Loucy (cell line): Measurements from ENCODE around the gene GPR39.

Experiments
- H2AFZ ChIP-seq: fragments of 200-600 bp; sonication (generic); 2 replicates; pipeline ENCODE4 v1.6.0; 2016; ENCODE audit warnings: antibody characterized with exemption, mild to moderate bottlenecking, low read length, moderate library complexity
- H3F3A ChIP-seq: fragments of 200-600 bp; 2 replicates; pipeline ENCODE4 v1.6.0; 2016; ENCODE audit warnings: antibody characterized with exemption, low read depth, mild to moderate bottlenecking
- H3K27me3 ChIP-seq: fragments of 200-600 bp; sonication (generic); 2 replicates; pipeline ENCODE4 v1.6.1; 2014; ENCODE audit warnings: low read length, mild to moderate bottlenecking; ENCODE audit not compliant: insufficient read depth, poor library complexity, severe bottlenecking
- H3K36me3 ChIP-seq: fragments of 200-600 bp; sonication (generic); 2 replicates; pipeline ENCODE4 v1.6.1; 2016; ENCODE audit warnings: low read length; ENCODE audit not compliant: insufficient read depth
- H3K4me1 ChIP-seq: fragments of 200-600 bp; sonication (generic); 2 replicates; pipeline ENCODE4 v1.5.1; 2014; ENCODE audit warnings: low read length, mild to moderate bottlenecking; ENCODE audit not compliant: insufficient read depth, poor library complexity, severe bottlenecking
- H3K4me2 ChIP-seq: fragments of 200-600 bp; sonication (generic); 2 replicates; pipeline ENCODE4 v1.6.0; 2014; ENCODE audit warnings: antibody characterized with exemption, low read length, low read depth, mild to moderate bottlenecking; ENCODE audit not compliant: poor library complexity, severe bottlenecking
- H3K4me3 ChIP-seq: fragments of 200-600 bp; sonication (generic); 2 replicates; pipeline ENCODE4 v1.5.1; 2014; ENCODE audit warnings: low read length, mild to moderate bottlenecking, mixed read lengths; ENCODE audit not compliant: poor library complexity, severe bottlenecking
- H3K79me2 ChIP-seq: fragments of 200-600 bp; sonication (generic); 2 replicates; pipeline ENCODE4 v1.6.1; 2014; ENCODE audit warnings: low read length; ENCODE audit not compliant: insufficient read depth
- H3K9ac ChIP-seq: fragments of 200-600 bp; sonication (generic); 2 replicates; pipeline ENCODE4 v1.6.0; 2014; ENCODE audit warnings: mild to moderate bottlenecking, low read depth, low read length, moderate library complexity; ENCODE audit not compliant: poor library complexity, severe bottlenecking
- H3K9me2 ChIP-seq: fragments of 200-600 bp; sonication (generic); replicated peaks from 2 replicates; pipeline ENCODE4 v1.6.1; 2016; ENCODE audit warnings: low read depth, low read length, mixed read lengths
- H3K9me3 ChIP-seq: fragments of 200-600 bp; sonication (generic); 2 replicates; pipeline ENCODE4 v1.6.1; 2014; ENCODE audit warnings: mild to moderate bottlenecking, antibody characterized with exemption, low read length, low read depth; ENCODE audit not compliant: insufficient read depth
- H4K20me1 ChIP-seq: fragments of 200-600 bp; sonication (generic); 2 replicates; pipeline ENCODE4 v1.6.0; 2014; ENCODE audit warnings: antibody characterized with exemption, low read length, mild to moderate bottlenecking; ENCODE audit not compliant: insufficient read depth, poor library complexity, severe bottlenecking
- CTCF ChIP-seq: fragments of 200-600 bp; sonication (generic); conservative IDR thresholded peaks from 2 replicates; pipeline ENCODE4 v1.5.1; 2014; ENCODE audit warnings: mild to moderate bottlenecking, antibody characterized with exemption, low read length
- EZH2phosphoT487 ChIP-seq: fragments of 200-600 bp; IDR thresholded peaks from 2 replicates; pipeline ENCODE4 v1.6.1; 2018; ENCODE audit warnings: antibody characterized with exemption, mild to moderate bottlenecking, moderate library complexity, borderline replicate concordance

GPR39 gene

GRCh38 chr2:132681766-132682165, 265.2 kb downstream of the GPR39 start:
- no peak for TF ChIP-seq EZH2phosphoT487
- no peak for TF ChIP-seq CTCF

GRCh38 chr2:132690664-132691303, 274.2 kb downstream of the GPR39 start:
- no peaks in the 10 kb centered on the region for H3K4me1 ChIP-seq
- no peak overlapping the region for H2AFZ ChIP-seq
- H3K4me2 ChIP-seq: no peak overlapping the region
- no peaks in the 10 kb centered on the region for H3K9me3 ChIP-seq
- H3F3A ChIP-seq: no peaks in the 10 kb centered on the region
- H3K27me3 ChIP-seq: no peaks in the 10 kb centered on the region
- TF ChIP-seq EZH2phosphoT487: no peak
- no peak for TF ChIP-seq CTCF
- H3K9me2 ChIP-seq: no peaks in the 10 kb centered on the region
- H3K36me3 ChIP-seq: no peaks in the 10 kb centered on the region
- H4K20me1 ChIP-seq: no peaks in the 10 kb centered on the region
- H3K79me2 ChIP-seq: no peaks in the 10 kb centered on the region
- H3K4me3 ChIP-seq: no peak overlapping the region
- no peak overlapping the region for H3K9ac ChIP-seq

More at GRCh38 chr2:132681766-132682165, 265.2 kb downstream of the GPR39 start:
- no peaks in the 10 kb centered on the region for H4K20me1 ChIP-seq
- no peak overlapping the region for H3K4me3 ChIP-seq
- no peaks in the 10 kb centered on the region for H3K79me2 ChIP-seq
- H2AFZ ChIP-seq: no peak overlapping the region
- H3K27me3 ChIP-seq: no peaks in the 10 kb centered on the region
- no peak overlapping the region for H3K4me2 ChIP-seq
- no peaks in the 10 kb centered on the region for H3K36me3 ChIP-seq
- H3K4me1 ChIP-seq: no peaks in the 10 kb centered on the region
- H3K9me3 ChIP-seq: no peaks in the 10 kb centered on the region
- no peak overlapping the region for H3K9ac ChIP-seq
- H3K9me2 ChIP-seq: no peaks in the 10 kb centered on the region
- H3F3A ChIP-seq: no peaks in the 10 kb centered on the region

- H3K9me3 ChIP-seq: no peaks in the 10 kb centered on the region
- H3K4me3 ChIP-seq: no peak overlapping the region
- H3K4me1 ChIP-seq: no peaks in the 10 kb centered on the region
- H3K27me3 ChIP-seq: no peaks in the 10 kb centered on the region
- TF ChIP-seq CTCF (no peak), EZH2phosphoT487 (no peak)
- H3K9ac ChIP-seq: no peak overlapping the region
- H3K4me2 ChIP-seq: no peak overlapping the region
- no peaks in the 10 kb centered on the region for H3K36me3 ChIP-seq
- H2AFZ ChIP-seq: no peak overlapping the region
- H3K79me2 ChIP-seq: no peaks in the 10 kb centered on the region
- no peaks in the 10 kb centered on the region for H3F3A ChIP-seq
- H4K20me1 ChIP-seq: no peaks in the 10 kb centered on the region
- no peaks in the 10 kb centered on the region; the same call in 1 of the 2 replicates for H3K9me2 ChIP-seq
These were observed 275.0 kb downstream of the GPR39 start for GRCh38 chr2:132691556-132691955.
